Activated naive CD4-positive, alpha-beta T cell treated with anti-CD3 and anti-CD28 coated beads, Interleukin-2, amount 10 ng/mL, durations not matched to agents 7 days and 5 days (primary cell): Measurements from ENCODE around the gene GABARAPL1.

Experiments
- CTCF ChIA-PET: fragments of 350-600 bp; sonication (Branson Sonifier 250); formaldehyde crosslinking; loops from one replicate; lab custom pipeline; 2021; ENCODE audit warnings: antibody characterized with exemption; lab: Charles Lee
- DNase-seq: peaks from one replicate; pipeline ENCODE4 v3.0.0-alpha.2; 2020
- H3K27ac Mint-ChIP-seq: one replicate; pipeline ENCODE4 v1.8.0; 2021; ENCODE audit warnings: mild to moderate bottlenecking, moderate library complexity, mixed read lengths
- H3K27me3 Mint-ChIP-seq: one replicate; pipeline ENCODE4 v1.8.0; 2021; ENCODE audit warnings: mild to moderate bottlenecking, mixed read lengths
- H3K36me3 Mint-ChIP-seq: one replicate; pipeline ENCODE4 v1.8.0; 2021; ENCODE audit warnings: mixed read lengths
- H3K4me1 Mint-ChIP-seq: one replicate; pipeline ENCODE4 v1.8.0; 2021; ENCODE audit warnings: mixed read lengths
- H3K4me3 Mint-ChIP-seq: one replicate; pipeline ENCODE4 v1.8.0; 2021; ENCODE audit warnings: mild to moderate bottlenecking, moderate library complexity, mixed read lengths
- H3K9me3 Mint-ChIP-seq: one replicate; pipeline ENCODE4 v1.8.0; 2021; ENCODE audit warnings: mixed read lengths

The GABARAPL1 gene

GRCh38 chr12:10256064-10256463, 43.4 kb downstream of the GABARAPL1 start:
- H3K4me1 Mint-ChIP-seq: no peaks in the 10 kb centered on the region
- CTCF ChIA-PET: interaction anchor here (0.7 kb wide), 1 partner anchor 1663 kb away, joined by 3 read pairs; no protein-coding TSS in a partner anchor
- no peak overlapping the region for H3K4me3 Mint-ChIP-seq
- H3K9me3 Mint-ChIP-seq: peaks cover 4% of the 10 kb centered on the region
- DNase-seq: no peak
- no peaks in the 10 kb centered on the region for H3K36me3 Mint-ChIP-seq
- peaks cover 5% of the 10 kb centered on the region for H3K27me3 Mint-ChIP-seq
- no peak overlapping the region for H3K27ac Mint-ChIP-seq

- CTCF ChIA-PET: no interaction called here
Measured at GRCh38 chr12:10260927-10261326, 48.2 kb downstream of the GABARAPL1 start.

GRCh38 chr12:10268037-10268436, 55.4 kb downstream of the GABARAPL1 start:
- CTCF ChIA-PET: no interaction called here
- H3K27me3 Mint-ChIP-seq: no peaks in the 10 kb centered on the region
- no peaks in the 10 kb centered on the region for H3K36me3 Mint-ChIP-seq

More at GRCh38 chr12:10260927-10261326, 48.2 kb downstream of the GABARAPL1 start:
- no peak overlapping the region for H3K27ac Mint-ChIP-seq
- DNase-seq: no peak
- H3K9me3 Mint-ChIP-seq: peaks cover 4% of the 10 kb centered on the region
- H3K4me1 Mint-ChIP-seq: no peaks in the 10 kb centered on the region
- peaks cover 5% of the 10 kb centered on the region for H3K27me3 Mint-ChIP-seq
- H3K4me3 Mint-ChIP-seq: no peak overlapping the region
- no peaks in the 10 kb centered on the region for H3K36me3 Mint-ChIP-seq

GRCh38 chr12:10272467-10272866, 59.8 kb downstream of the GABARAPL1 start:
- Mint-ChIP-seq H3K27me3 (peaks cover 4% of the 10 kb centered on the region), H3K36me3 (no peaks in the 10 kb centered on the region), H3K9me3 (no peaks in the 10 kb centered on the region), H3K4me1 (no peaks in the 10 kb centered on the region), H3K27ac (no peak overlapping the region), H3K4me3 (no peak overlapping the region)
- DNase-seq: no peak
- CTCF ChIA-PET: no interaction called here

More at GRCh38 chr12:10268037-10268436, 55.4 kb downstream of the GABARAPL1 start:
- H3K27ac Mint-ChIP-seq: no peak overlapping the region
- DNase-seq: no peak
- no peak overlapping the region for H3K4me3 Mint-ChIP-seq
- H3K9me3 Mint-ChIP-seq: no peaks in the 10 kb centered on the region
- H3K4me1 Mint-ChIP-seq: no peaks in the 10 kb centered on the region
